Activated T-cell treated with anti-CD3 and anti-CD28 coated beads, Interleukin-2, amount 50 U/mL, for 24 hours (primary cell): ENCODE data around the gene ARID3B.
"Not testable (repeated sequence)": the region's sequence is repeated elsewhere in the genome, so short reads cannot be mapped to it uniquely, and the experiment has no call there.

Experiments used
- DNase-seq: peaks from one replicate; pipeline ENCODE4 v3.0.0-alpha.2; 2020
- H3K27ac Mint-ChIP-seq: 2 replicates; pipeline ENCODE4 v1.8.0; 2020; ENCODE audit warnings: mild to moderate bottlenecking, mixed read lengths
- H3K27me3 Mint-ChIP-seq: 2 replicates; pipeline ENCODE4 v1.8.0; 2020; ENCODE audit warnings: mixed read lengths
- H3K36me3 Mint-ChIP-seq: 2 replicates; pipeline ENCODE4 v1.8.0; 2020; ENCODE audit warnings: low read depth, mixed read lengths
- H3K4me1 Mint-ChIP-seq: 2 replicates; pipeline ENCODE4 v1.8.0; 2020; ENCODE audit warnings: low read depth, mixed read lengths
- H3K4me3 Mint-ChIP-seq: 2 replicates; pipeline ENCODE4 v1.8.0; 2020; ENCODE audit warnings: mild to moderate bottlenecking, moderate library complexity, mixed read lengths
- H3K9me3 Mint-ChIP-seq: 2 replicates; pipeline ENCODE4 v1.8.0; 2020; ENCODE audit warnings: mixed read lengths

Gene ARID3B

GRCh38 chr15:74523982-74524381 lies 17.0 kb upstream of the ARID3B start:
- Mint-ChIP-seq H3K36me3 (no peaks in the 10 kb centered on the region), H3K27ac (no peak overlapping the region), H3K27me3 (no peaks in the 10 kb centered on the region), H3K9me3 (no peaks in the 10 kb centered on the region), H3K4me3 (no peak overlapping the region), H3K4me1 (peaks cover 4% of the 10 kb centered on the region)
- no peak for DNase-seq

GRCh38 chr15:74525309-74525708 lies 15.7 kb upstream of the ARID3B start:
- Mint-ChIP-seq H3K27me3 (no peaks in the 10 kb centered on the region), H3K36me3 (no peaks in the 10 kb centered on the region), H3K4me1 (peaks cover 4% of the 10 kb centered on the region), H3K9me3 (no peaks in the 10 kb centered on the region), H3K4me3 (no peak overlapping the region), H3K27ac (no peak overlapping the region)
- no peak for DNase-seq

GRCh38 chr15:74525945-74526344 lies 15.1 kb upstream of the ARID3B start:
- Mint-ChIP-seq H3K4me1 (peaks cover 4% of the 10 kb centered on the region), H3K27me3 (no peaks in the 10 kb centered on the region), H3K27ac (no peak overlapping the region), H3K9me3 (no peaks in the 10 kb centered on the region), H3K36me3 (no peaks in the 10 kb centered on the region), H3K4me3 (no peak overlapping the region)
- no peak for DNase-seq

- H3K4me3 Mint-ChIP-seq: no peak overlapping the region
- no peak overlapping the region for H3K27ac Mint-ChIP-seq
- H3K27me3 Mint-ChIP-seq: no peaks in the 10 kb centered on the region
- DNase-seq: no peak
- no peaks in the 10 kb centered on the region for H3K9me3 Mint-ChIP-seq
- H3K36me3 Mint-ChIP-seq: no peaks in the 10 kb centered on the region
- H3K4me1 Mint-ChIP-seq: peaks cover 8% of the 10 kb centered on the region
Observed at GRCh38 chr15:74528876-74529275, 12.1 kb upstream of the ARID3B start.

GRCh38 chr15:74529921-74530320 lies 11.1 kb upstream of the ARID3B start:
- DNase-seq: no peak
- Mint-ChIP-seq H3K4me3 (no peak overlapping the region), H3K9me3 (no peaks in the 10 kb centered on the region), H3K27me3 (no peaks in the 10 kb centered on the region), H3K36me3 (no peaks in the 10 kb centered on the region), H3K27ac (no peak overlapping the region), H3K4me1 (peaks cover 4% of the 10 kb centered on the region)

- H3K36me3 Mint-ChIP-seq: no peaks in the 10 kb centered on the region
- H3K27me3 Mint-ChIP-seq: no peaks in the 10 kb centered on the region
- DNase-seq: no peak
- peaks cover 7% of the 10 kb centered on the region for H3K4me1 Mint-ChIP-seq
- H3K4me3 Mint-ChIP-seq: no peak overlapping the region
- no peak overlapping the region for H3K27ac Mint-ChIP-seq
- H3K9me3 Mint-ChIP-seq: no peaks in the 10 kb centered on the region
Observed at GRCh38 chr15:74530771-74531143, 10.3 kb upstream of the ARID3B start.

- no peak for DNase-seq
- H3K4me3 Mint-ChIP-seq: no peak overlapping the region
- no peaks in the 10 kb centered on the region for H3K9me3 Mint-ChIP-seq
- H3K36me3 Mint-ChIP-seq: no peaks in the 10 kb centered on the region
- H3K27ac Mint-ChIP-seq: no peak overlapping the region
- H3K27me3 Mint-ChIP-seq: no peaks in the 10 kb centered on the region
- peaks cover 7% of the 10 kb centered on the region for H3K4me1 Mint-ChIP-seq
Observed at GRCh38 chr15:74531144-74531811, 9.7 kb upstream of the ARID3B start.

- DNase-seq: no peak
- H3K4me3 Mint-ChIP-seq: no peak overlapping the region
- peak overlapping the region; percentile 5 for H3K27ac Mint-ChIP-seq
- no peaks in the 10 kb centered on the region for H3K27me3 Mint-ChIP-seq
- H3K9me3 Mint-ChIP-seq: no peaks in the 10 kb centered on the region
- peaks cover 17% of the 10 kb centered on the region for H3K4me1 Mint-ChIP-seq
- H3K36me3 Mint-ChIP-seq: peaks cover 9% of the 10 kb centered on the region
Observed at GRCh38 chr15:74535388-74536084, 5.5 kb upstream of the ARID3B start.

- H3K4me1 Mint-ChIP-seq: peaks cover 24% of the 10 kb centered on the region
- H3K27me3 Mint-ChIP-seq: no peaks in the 10 kb centered on the region
- peaks cover 22% of the 10 kb centered on the region for H3K36me3 Mint-ChIP-seq
- no peak overlapping the region for H3K4me3 Mint-ChIP-seq
- H3K27ac Mint-ChIP-seq: no peak overlapping the region
- DNase-seq: no peak
- no peaks in the 10 kb centered on the region for H3K9me3 Mint-ChIP-seq
Observed at GRCh38 chr15:74537736-74538135, 3.3 kb upstream of the ARID3B start.

- H3K27me3 Mint-ChIP-seq, DNase-seq, H3K9me3 Mint-ChIP-seq: not testable (repeated sequence)
- H3K36me3 Mint-ChIP-seq: peaks cover 29% of the 10 kb centered on the region
- peak overlapping the region; percentile 90 for H3K4me3 Mint-ChIP-seq
- H3K27ac Mint-ChIP-seq: peak overlapping the region; percentile 55
- peaks cover 39% of the 10 kb centered on the region for H3K4me1 Mint-ChIP-seq
Observed at GRCh38 chr15:74539521-74539920, 1.5 kb upstream of the ARID3B start.

GRCh38 chr15:74540161-74540760 lies 759 bp upstream of the ARID3B start:
- H3K36me3 Mint-ChIP-seq: peaks cover 36% of the 10 kb centered on the region
- DNase-seq: no peak
- peak overlapping the region; percentile 92 for H3K27ac Mint-ChIP-seq
- no peaks in the 10 kb centered on the region for H3K27me3 Mint-ChIP-seq
- peaks cover 45% of the 10 kb centered on the region for H3K4me1 Mint-ChIP-seq
- H3K4me3 Mint-ChIP-seq: peak overlapping the region; percentile 90
- no peaks in the 10 kb centered on the region for H3K9me3 Mint-ChIP-seq

- Mint-ChIP-seq H3K4me3 (peak overlapping the region; percentile 90), H3K27ac (peak overlapping the region; percentile 91), H3K9me3 (no peaks in the 10 kb centered on the region), H3K4me1 (peaks cover 57% of the 10 kb centered on the region), H3K27me3 (no peaks in the 10 kb centered on the region), H3K36me3 (peaks cover 47% of the 10 kb centered on the region)
- DNase-seq: peak; percentile 71
Observed at GRCh38 chr15:74541494-74542165, 610 bp downstream of the ARID3B start.

GRCh38 chr15:74542166-74543042 lies 1.4 kb downstream of the ARID3B start:
- Mint-ChIP-seq H3K27ac (peak overlapping the region; percentile 91), H3K4me1 (peaks cover 63% of the 10 kb centered on the region), H3K27me3 (no peaks in the 10 kb centered on the region), H3K4me3 (peak overlapping the region; percentile 90), H3K36me3 (peaks cover 52% of the 10 kb centered on the region), H3K9me3 (no peaks in the 10 kb centered on the region)
- no peak for DNase-seq

GRCh38 chr15:74543043-74543422 lies 2.0 kb downstream of the ARID3B start:
- H3K9me3 Mint-ChIP-seq: no peaks in the 10 kb centered on the region
- peak overlapping the region; percentile 87 for H3K27ac Mint-ChIP-seq
- H3K4me1 Mint-ChIP-seq: peaks cover 69% of the 10 kb centered on the region
- peaks cover 59% of the 10 kb centered on the region for H3K36me3 Mint-ChIP-seq
- H3K4me3 Mint-ChIP-seq: peak overlapping the region; percentile 90
- H3K27me3 Mint-ChIP-seq: no peaks in the 10 kb centered on the region
- DNase-seq: no peak
